ENCODE results near the gene CNTFR. TPM values are rescaled to one million over a fixed set of nuclear protein-coding genes. Genes with fewer than 3 reads are reported as not detected.
A peak's percentile ranks its signal among the peaks of the same experiment; 100 is the strongest.
"Not testable (repeated sequence)": the region's sequence is repeated elsewhere in the genome, so short reads cannot be mapped to it uniquely, and the experiment has no call there.

CNTFR gene
- total RNA-seq, 1 donor from 2014 or later = 4.7 TPM

DNA sequence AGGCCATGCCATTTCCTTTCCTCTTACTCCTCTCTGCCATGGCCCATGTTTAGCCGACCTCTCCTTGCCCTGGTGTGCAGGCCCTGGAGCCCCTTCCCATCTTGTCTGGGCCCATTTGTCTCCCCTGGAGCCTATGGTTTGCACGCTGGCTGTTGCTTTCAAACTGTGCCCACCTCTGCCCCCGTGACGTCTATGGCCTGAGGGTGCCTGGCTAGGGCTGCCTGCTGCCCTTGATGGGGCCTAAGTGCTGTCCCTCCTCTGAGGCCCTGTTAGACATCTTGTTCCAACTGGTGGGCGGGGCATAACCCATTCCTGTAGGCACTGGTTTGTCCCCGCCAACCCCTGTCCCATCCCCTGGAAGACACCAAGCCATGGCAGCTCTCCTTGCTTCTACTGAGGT lies 44.0 kb downstream of the CNTFR start:
- Histone ChIP-seq H3K27ac (no peak overlapping the region), H3K36me3 (no peaks in the 10 kb centered on the region), H3K4me3 (no peak overlapping the region), H3K27me3 (no peaks in the 10 kb centered on the region), H3K4me1 (no peaks in the 10 kb centered on the region), H3K9me3 (no peaks in the 10 kb centered on the region)
- intact Hi-C loops (cut with DNase I) = no loop called here
- no peak for DNase-seq (ENCODE audit: low spot score in 2 of 2)
- TF ChIP-seq, protein P1, sequence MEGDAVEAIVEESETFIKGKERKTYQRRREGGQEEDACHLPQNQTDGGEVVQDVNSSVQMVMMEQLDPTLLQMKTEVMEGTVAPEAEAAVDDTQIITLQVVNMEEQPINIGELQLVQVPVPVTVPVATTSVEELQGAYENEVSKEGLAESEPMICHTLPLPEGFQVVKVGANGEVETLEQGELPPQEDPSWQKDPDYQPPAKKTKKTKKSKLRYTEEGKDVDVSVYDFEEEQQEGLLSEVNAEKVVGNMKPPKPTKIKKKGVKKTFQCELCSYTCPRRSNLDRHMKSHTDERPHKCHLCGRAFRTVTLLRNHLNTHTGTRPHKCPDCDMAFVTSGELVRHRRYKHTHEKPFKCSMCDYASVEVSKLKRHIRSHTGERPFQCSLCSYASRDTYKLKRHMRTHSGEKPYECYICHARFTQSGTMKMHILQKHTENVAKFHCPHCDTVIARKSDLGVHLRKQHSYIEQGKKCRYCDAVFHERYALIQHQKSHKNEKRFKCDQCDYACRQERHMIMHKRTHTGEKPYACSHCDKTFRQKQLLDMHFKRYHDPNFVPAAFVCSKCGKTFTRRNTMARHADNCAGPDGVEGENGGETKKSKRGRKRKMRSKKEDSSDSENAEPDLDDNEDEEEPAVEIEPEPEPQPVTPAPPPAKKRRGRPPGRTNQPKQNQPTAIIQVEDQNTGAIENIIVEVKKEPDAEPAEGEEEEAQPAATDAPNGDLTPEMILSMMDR (IDR thresholded peaks at IDR 0.05) = no peak

DNA sequence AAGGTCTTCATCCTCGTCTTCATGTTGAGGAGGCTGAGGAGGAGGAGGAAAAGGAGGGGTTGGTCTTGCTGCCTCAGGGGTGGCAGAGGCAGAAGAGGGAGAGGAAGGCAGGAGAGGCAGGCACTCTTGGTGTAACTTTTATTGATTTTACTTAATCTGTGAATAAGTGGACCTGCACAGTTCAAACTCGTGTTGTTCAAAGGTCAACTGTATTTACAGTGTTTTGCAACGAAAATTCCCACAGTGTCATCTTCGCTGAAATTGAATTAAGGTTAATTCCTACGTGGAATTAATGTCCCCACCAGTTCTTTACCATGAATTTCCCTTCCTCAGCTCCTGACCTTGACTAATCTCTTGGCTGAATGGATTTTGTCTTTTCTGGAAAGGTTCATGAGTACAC lies 45.5 kb downstream of the CNTFR start:
- intact Hi-C loops (cut with DNase I) = no loop called here
- DNase-seq (ENCODE audit: low spot score in 2 of 2) = no peak
- no peaks in the 10 kb centered on the region for H3K9me3 ChIP-seq
- H3K36me3 ChIP-seq = no peaks in the 10 kb centered on the region
- TF ChIP-seq, protein P1 (IDR thresholded peaks at IDR 0.05) = no peak
- H3K27me3 ChIP-seq = no peaks in the 10 kb centered on the region
- no peak overlapping the region for H3K4me3 ChIP-seq
- no peaks in the 10 kb centered on the region for H3K4me1 ChIP-seq
- H3K27ac ChIP-seq = no peak overlapping the region

DNA sequence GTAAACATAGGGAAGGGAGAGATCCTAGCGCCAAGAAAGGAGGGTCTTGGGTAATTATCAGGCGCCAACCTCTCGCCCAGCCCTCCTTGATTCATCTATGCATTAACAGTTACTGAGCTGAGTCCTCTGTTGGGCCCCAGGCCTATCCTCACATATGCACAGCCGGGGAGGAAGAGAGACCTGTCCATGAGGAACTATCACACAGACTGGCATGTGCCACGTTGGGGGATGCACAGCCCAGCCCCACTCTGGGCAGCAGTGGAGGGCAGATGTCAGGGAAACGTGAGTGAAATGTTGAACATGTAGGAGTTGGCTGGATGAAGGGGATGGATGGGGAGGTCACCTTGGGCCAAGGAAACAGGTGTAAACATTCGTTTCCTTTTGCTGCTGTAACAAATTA lies 48.0 kb downstream of the CNTFR start:
- no peaks in the 10 kb centered on the region for H3K27me3 ChIP-seq
- no peaks in the 10 kb centered on the region for H3K36me3 ChIP-seq
- no peaks in the 10 kb centered on the region for H3K9me3 ChIP-seq
- TF ChIP-seq, protein P1 (IDR thresholded peaks at IDR 0.05) = no peak
- DNase-seq (ENCODE audit: low spot score in 2 of 2) = peak in 1 of 2 donors; percentile 42
- intact Hi-C loops (cut with DNase I) = no loop called here
- H3K4me3 ChIP-seq = no peak overlapping the region
- no peak overlapping the region for H3K27ac ChIP-seq
- no peaks in the 10 kb centered on the region for H3K4me1 ChIP-seq

DNA sequence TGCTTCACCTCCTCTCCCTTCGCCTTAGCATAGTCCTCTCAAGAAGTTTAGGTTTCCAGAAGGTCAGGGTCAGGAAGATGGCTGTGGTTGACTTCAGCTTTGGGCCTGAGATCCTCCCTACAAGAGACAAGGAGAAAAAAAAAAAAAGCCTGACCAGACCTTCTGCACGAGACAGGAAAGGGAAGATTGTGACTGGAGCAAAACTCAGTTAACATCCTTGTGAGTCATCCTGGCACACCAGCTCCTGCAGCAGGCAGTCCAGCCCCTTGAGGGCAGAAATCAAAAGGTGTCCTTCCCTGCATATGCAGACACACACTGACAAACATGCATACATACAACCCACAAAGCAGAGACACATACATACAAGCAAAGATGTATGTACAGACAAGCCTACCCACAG lies 48.7 kb downstream of the CNTFR start:
- Histone ChIP-seq H3K27me3 (no peaks in the 10 kb centered on the region), H3K4me3 (no peak overlapping the region), H3K36me3 (no peaks in the 10 kb centered on the region), H3K4me1 (no peaks in the 10 kb centered on the region), H3K9me3 (no peaks in the 10 kb centered on the region), H3K27ac (no peak overlapping the region)
- TF ChIP-seq, protein P1 (IDR thresholded peaks at IDR 0.05) = no peak
- intact Hi-C loops (cut with DNase I) = no loop called here
- no peak for DNase-seq (ENCODE audit: low spot score in 2 of 2)

DNA sequence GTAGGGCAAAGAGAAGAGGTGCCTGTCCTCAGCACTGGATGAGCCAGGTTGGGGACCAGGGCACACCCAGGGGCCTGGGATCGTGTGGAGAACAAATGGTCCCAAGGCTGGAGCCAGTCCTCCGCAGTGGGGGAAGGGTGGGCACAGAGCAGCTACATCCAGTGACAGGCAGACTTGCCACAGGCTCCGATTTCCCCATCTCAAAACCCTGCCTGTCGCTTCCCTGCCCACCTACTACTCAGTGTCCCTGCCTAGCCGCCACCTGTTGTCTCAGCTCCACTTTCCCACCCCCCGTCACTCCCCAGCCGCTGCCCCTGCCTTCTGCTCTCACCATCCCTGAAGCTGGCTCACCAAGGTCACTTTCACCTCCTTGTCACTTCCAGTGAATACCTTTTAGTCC lies 52.8 kb downstream of the CNTFR start:
- DNase-seq (ENCODE audit: low spot score in 2 of 2) = no peak
- Histone ChIP-seq H3K27ac (no peak overlapping the region), H3K4me1 (no peaks in the 10 kb centered on the region), H3K27me3 (no peaks in the 10 kb centered on the region), H3K9me3 (no peaks in the 10 kb centered on the region), H3K4me3 (no peak overlapping the region), H3K36me3 (no peaks in the 10 kb centered on the region)
- TF ChIP-seq, protein P1 (IDR thresholded peaks at IDR 0.05) = no peak
- intact Hi-C loops (cut with DNase I) = no loop called here

DNA sequence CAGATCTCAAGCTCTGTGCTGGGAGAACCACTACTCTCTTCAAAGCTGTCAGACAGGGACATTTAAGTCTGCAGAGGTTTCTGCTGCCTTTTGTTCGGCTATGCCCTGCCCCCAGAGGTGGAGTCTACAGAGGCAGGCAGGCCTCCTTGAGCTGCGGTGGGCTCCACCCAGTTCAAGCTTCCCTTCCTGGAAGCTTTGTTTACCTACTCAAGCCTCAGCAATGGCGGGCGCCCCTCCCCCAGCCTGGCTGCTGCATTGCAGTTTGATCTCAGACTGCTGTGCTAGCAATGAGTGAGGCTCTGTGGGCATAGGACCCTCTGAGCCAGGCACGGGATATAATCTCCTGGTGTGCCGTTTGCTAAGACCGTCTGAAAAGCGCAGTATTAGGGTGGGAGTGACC lies 57.5 kb downstream of the CNTFR start:
- H3K9me3 ChIP-seq; H3K4me3 ChIP-seq; H3K36me3 ChIP-seq; H3K27ac ChIP-seq; intact Hi-C loops (cut with DNase I); H3K4me1 ChIP-seq; DNase-seq (ENCODE audit: low spot score in 2 of 2); H3K27me3 ChIP-seq: not testable (repeated sequence)
